GM19467 (cell line): ENCODE measurements around the gene TSSC4.

ENCODE experiments used
- ATAC-seq: cut with Tn5 transposase; IDR thresholded peaks from one replicate; pipeline ENCODE4 v1.9.1; 2021; ENCODE audit warnings: mild to moderate bottlenecking, moderate library complexity; ENCODE audit not compliant: unreplicated experiment

TSSC4 gene

DNA sequence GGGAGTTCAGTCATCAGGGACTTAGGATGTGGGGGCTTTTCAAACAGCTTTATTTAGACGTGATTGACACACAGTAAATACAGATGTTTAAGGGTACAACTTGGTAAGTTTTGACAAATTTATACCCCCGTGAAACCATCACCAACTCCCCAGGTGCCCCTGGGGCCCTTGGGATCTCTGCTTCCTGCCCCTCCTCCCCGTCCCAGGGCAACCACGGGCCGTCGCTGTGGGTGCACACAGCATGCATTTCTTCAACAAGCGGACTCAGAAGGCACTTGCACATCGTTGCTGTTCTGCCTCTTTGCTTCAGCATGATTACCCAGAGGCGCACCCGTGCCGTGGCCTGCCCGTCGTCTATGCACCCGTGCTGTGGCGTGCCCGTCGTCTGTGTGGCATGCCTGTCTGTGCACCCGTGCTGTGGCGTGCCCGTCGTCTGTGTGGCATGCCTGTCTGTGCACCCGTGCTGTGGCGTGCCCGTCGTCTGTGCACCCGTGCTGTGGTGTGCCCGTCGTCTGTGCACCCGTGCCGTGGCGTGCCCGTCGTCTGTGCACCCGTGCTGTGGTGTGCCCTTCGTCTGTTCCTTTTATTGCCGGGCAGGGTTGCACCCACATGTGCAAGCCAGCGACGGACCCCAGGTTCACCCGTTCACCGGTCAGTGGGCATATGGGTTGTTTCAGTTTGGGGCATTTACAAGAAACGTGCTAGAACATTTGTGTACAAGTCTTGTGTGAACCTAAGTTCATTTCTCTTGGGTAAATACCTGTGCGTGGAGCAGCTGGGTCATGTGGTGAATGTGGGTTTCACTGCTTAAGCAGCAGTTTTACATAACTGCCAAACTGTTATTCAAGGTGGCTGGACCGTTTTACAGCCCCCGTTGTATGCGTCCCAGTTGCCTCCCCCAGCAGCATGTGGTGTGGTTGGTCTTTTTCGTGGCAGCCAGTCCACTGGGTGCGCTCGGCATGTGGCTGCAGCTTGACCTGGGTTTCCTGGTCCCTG is 15.1 kb upstream of the TSSC4 start:
- ATAC-seq, result no peak

DNA sequence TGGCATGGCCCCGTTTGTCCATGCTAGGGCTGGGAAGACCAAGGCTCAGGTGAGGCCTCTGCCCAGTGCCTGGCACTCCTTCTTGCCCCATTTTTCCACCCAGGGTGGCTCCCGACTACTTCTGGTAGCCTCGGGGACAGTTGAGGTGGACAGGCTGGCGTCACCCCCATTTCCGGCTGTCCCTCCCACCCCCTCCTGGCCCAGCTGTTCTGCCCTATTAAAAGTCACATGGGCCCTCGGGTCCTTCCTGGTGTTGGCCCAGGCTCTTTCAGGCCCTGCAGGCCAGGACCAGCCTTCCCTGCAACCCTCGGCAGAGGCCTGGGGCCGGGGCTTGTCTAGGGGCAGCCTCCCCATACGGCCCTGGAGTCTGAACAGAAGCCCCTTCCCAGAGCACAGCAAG is 14.0 kb upstream of the TSSC4 start:
- ATAC-seq, result no peak

DNA sequence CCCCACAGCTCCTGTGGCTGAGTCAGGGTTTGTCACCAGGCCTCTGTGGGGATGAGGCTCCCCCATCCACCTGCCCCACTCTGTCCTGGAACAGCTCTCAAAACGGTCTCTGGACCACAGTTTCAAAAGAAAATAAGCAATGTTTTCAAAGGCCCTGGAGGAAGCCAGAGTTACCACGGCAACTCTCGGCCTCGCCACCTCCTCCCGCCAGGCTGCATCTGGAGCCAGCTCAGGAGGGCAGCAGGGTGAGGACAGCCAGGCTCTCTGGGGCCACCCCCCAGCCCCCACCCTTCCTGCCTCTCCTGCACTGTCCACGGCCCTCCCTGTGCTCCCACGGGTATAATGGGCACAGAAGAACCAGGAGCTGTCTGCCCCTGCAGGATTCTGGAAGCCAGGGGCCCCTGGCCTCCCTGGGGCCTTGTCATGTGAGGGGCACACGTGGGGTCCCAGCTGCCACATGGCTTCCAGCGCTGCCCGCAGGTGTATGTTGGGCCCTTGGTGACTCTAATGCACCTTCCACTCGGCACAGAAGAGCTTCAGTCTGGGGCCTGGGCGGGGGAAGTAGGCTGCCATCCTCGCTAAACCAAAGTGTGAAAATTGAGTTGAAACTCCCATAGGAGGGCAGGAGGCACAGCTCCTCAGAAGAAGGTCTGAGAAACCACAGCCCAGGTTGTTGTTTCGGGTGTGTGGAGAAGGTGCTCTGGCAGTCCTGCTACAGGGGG is 13.1 kb upstream of the TSSC4 start:
- no peak for ATAC-seq

DNA sequence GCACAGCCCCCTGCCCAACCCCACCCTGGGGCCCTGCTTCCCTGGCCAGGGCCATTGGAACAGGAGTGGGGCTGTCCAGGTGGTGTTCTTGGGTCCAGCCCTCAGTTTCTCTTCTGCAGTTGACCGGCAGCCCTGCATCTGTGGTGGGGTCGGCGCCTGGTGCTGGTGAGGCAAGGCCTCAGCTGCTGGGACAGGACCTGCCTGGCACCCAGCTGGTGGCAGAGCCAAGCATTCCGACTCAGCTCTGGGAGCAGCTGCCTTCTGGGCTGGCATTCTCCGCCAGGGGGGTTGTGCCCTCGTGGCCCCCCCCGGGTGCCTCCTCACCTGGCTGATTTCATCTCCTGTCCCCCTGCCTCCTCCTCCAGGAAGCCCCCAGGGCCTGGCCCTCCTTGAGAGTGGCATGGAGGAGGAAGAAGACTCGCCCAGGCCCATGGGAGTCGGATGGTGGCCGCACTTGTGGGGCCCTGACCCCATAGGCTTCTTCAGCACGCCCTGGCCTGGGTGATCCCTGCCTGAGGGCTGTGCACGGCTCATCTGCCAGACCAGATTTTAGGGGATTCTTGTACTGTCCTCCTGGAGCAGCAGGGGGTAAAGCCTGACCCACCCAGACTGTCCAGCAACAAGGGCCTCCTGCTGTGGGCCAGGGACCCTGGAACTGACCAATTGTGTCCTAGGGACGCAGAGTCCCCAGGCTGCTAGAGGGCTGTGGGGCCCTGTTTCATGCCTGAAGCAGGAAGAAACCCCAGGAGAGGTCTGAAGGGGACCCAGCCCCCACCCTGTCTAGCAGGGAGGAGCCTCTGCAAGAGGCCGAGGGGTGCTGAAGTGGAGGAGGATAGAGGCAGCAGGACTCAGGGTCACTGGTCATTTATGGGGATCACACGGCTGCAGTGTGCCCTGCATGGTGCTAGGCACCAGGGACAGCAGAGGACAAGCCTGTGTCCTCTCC is 11.8 kb upstream of the TSSC4 start:
- no peak for ATAC-seq

GRCh38 chr11:2389377-2390026 is 11.0 kb upstream of the TSSC4 start:
- no peak for ATAC-seq

GRCh38 chr11:2390091-2390724 is 10.3 kb upstream of the TSSC4 start:
- ATAC-seq, result no peak

DNA sequence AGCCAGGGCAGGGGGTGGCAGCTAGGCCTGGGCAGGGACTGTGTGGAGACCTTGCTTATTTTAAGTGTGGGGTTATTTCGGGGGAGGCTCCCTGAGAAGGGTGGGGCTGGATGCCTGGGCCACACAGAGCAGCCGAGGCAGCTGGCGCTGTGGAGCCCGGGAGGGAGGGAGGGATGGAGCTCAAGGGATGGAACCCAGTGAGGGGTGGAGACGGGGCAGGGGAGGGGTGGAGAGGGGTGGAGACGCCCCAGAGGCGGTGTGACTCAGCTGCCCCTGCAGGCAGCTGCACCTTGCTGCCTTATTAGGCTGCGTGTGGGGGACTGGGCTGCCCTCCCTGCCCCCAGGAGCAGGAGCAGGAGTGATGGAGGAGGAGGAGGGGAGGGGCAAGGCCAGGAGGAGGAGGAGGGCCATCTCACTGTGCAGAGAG is 9.8 kb upstream of the TSSC4 start:
- ATAC-seq, result no peak

DNA sequence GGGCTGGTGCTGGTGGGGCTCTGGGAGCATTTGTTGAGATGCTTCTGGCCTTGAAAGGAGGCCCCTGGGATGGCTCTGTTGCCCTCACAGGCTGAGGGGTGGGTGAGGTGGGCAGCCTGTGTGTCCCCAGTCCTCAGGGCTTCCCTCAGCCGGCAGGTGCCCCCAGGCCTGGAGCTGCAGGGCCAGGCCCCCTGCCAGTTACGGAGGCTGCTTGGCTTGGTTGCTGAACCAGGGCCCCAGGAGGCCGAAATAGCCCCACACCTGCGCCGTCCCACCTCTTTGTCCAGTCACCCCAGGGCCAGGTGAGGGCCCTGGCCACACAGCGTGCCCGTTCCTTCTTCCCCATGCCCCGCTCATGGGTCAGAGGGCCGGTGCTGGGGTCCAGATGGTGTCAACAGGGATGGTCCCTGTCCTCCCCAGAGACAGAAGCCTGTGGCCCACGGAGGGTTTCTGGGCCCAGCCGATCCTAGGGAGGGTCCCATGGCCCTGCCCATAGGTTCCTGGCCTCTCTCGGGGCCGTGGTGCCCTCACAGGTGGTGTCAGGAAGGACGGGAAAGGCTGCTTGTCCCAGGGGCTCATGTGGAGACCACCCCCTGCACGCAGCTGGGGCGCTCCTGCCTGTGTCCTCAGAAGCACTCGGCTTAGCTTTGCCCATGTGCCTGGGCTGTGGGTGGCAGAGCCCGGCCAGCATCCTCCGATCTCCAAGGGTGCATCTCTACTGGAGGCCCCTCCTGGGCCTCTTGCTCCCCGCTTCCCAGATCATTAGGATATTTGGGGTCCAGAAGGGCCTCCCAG is 9.2 kb upstream of the TSSC4 start:
- no peak for ATAC-seq

DNA sequence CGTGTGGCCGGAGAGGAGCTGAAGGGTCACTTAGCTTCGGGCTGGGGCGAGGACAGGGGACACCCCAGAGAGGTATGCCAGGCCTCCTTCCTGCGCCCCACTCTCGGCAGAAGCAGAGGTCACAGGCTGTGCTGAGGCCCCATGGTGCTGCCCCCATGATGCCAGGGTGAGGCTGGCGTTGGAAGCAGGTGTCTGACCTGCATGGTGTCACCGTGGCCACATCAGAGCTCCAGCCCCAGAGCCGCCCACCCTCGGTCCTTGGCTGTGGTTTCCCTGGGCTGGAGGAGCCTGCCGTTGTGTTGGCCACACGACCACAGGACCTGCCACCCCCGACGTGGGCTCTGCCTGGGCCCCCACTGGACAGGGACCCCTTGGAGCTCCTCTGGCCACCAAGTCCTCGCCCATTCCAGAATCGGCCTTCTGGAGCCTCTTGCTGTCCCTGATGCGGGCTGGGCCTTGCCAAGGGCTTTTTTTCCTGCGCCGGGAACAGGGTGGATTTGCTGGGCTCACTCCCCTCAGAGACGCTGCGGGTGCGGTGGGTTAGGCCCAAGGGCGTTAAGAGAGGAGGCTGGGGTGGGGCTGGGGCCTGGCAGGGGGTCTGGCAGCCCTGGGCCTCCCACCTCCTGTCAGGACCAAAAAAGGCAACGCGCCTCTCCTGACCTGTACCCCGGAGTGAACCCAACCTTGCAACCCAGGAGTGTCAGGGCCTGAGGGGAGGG is 8.2 kb upstream of the TSSC4 start:
- ATAC-seq, result no peak

DNA sequence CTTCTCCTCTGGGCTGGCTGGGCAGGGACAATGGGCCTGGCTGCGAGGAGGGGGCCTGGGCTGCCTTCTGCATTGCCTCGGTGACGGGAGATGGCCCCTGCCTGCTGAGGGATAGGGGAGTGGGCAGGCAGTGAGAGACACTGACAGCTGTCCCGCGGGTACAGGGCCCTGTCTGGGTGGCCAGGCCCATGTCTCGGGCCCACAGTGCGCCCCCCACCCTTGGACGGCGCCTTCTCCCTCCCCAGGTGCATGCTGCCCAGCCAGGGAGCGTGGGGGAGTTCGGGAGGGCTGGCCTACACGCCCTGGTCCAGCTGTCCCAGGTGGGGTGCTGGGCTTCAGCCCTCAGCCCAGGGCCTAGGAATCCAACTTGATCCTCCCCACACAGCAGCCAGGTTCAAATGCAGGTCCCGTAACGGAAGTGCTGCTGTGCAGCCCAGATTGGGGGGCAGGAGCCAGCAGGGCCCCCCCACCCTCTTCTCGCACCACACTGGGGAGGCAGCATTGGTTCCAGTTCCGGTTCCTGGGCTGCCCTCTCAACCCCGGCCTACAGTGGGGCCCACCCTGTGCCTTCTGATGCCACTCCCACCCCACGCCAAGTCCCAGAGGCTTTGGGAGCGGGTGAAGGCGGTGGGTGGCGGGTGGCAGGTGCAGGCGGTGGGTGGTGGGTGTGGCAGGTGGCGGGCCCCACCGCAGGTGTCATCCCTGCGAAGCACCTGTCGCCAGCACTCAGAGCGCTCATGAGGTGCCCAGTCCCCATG is 7.3 kb upstream of the TSSC4 start:
- ATAC-seq, result no peak

- ATAC-seq, result no peak
Observed at GRCh38 chr11:2393941-2394817, 6.4 kb upstream of the TSSC4 start.

DNA sequence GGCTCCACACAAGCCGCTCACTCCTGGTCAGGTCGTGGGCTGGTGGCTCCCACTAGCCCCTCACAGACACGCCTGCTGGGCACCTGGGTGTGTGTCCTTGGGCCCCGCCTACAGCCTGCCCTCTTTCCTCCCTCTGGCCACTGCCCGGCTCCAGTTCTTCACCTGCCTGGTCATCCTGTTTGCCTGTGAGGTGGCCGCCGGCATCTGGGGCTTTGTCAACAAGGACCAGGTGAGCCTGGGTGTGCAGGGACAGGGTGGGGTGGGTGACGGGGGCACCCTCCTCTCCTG is 5.8 kb upstream of the TSSC4 start:
- no peak for ATAC-seq

DNA sequence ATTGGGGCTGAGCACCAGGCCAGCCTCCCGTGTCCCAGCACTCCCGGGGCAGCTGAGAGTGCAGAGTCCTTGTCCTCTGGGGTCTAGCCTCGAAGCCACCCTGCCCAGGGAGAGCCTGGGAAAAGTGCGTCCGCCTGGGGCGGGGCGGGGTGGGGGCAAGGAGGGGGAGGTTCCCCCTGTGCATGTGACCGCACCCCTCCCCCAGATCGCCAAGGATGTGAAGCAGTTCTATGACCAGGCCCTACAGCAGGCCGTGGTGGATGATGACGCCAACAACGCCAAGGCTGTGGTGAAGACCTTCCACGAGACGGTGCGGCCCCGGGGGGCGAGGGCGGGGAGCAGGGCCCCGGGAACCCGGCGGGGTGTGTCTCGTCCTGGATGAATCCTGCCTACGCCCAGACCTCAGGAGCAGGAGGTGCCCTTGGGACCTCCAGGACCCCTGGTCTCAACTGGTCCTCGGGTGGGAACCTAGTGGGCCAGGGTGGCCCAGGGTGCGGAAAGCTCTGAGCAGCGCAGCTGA is 5.3 kb upstream of the TSSC4 start:
- no peak for ATAC-seq

DNA sequence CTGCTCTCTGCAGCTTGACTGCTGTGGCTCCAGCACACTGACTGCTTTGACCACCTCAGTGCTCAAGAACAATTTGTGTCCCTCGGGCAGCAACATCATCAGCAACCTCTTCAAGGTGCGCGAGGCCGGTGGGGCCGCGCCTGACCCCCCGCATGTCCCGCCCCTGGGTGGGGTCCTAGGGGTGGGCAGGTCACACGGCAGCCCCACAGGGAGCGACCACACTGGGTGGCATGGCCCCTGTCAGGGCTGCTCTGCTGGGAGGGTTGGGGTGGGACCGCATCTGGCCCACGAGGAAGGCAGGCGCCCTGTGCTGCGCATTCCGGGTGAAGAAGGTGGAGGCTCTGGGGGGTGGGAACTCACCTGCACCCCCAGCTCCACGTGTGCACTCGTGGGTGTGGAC is 4.7 kb upstream of the TSSC4 start:
- ATAC-seq, result no peak

- no peak for ATAC-seq
Observed at GRCh38 chr11:2396471-2396870, 4.1 kb upstream of the TSSC4 start.

- no peak for ATAC-seq
Observed at GRCh38 chr11:2397005-2397404, 3.5 kb upstream of the TSSC4 start.
